GM23338 (cell line): ENCODE data around the gene PPARD.

ENCODE experiments used
- CREB1 ChIP-seq: fragments of 250-450 bp; sonication (Bioruptor Pico); IDR thresholded peaks from 2 replicates; pipeline ENCODE4 v1.5.0; 2020; ENCODE audit warnings: low read depth, mild to moderate bottlenecking, moderate library complexity
- EZH2 ChIP-seq: fragments of 200-600 bp; sonication (generic); IDR thresholded peaks from one replicate; pipeline ENCODE4 v1.8.0; 2017; ENCODE audit warnings: antibody characterized with exemption, mild to moderate bottlenecking, low read depth; ENCODE audit not compliant: unreplicated experiment
- EZH2phosphoT487 ChIP-seq: fragments of 200-600 bp; sonication (generic); IDR thresholded peaks from one replicate; pipeline ENCODE4 v1.8.1; 2018; ENCODE audit warnings: antibody characterized with exemption; ENCODE audit not compliant: unreplicated experiment
- JUNB ChIP-seq: IDR thresholded peaks from one replicate; pipeline ENCODE4 v1.6.1; 2016; ENCODE audit warnings: antibody characterized with exemption; ENCODE audit not compliant: unreplicated experiment
- NANOG ChIP-seq: IDR thresholded peaks from 2 replicates; pipeline ENCODE4 v1.6.1; 2016; ENCODE audit warnings: antibody characterized with exemption, borderline replicate concordance
- POLR2AphosphoS5 ChIP-seq: IDR thresholded peaks from 2 replicates; pipeline ENCODE4 v1.6.1; 2016; ENCODE audit warnings: antibody characterized with exemption, low read depth
- STAT1 ChIP-seq: IDR thresholded peaks from one replicate; pipeline ENCODE4 v1.6.1; 2016; ENCODE audit warnings: antibody characterized with exemption; ENCODE audit not compliant: unreplicated experiment
- ZNF114 ChIP-seq: fragments of 250-450 bp; sonication (Bioruptor Pico); IDR thresholded peaks from 2 replicates; pipeline ENCODE4 v1.5.0; 2020; ENCODE audit warnings: mild to moderate bottlenecking, moderate library complexity
- TF ChIP-seq, protein P1 (sequence below), 2 experiments: fragments of 200-600 bp in 1 of 2; sonication (generic) in 1 of 2; conservative IDR thresholded peaks; 2 replicates each; pipeline versions ENCODE4 v1.5.1 to v1.6.1; 2016 to 2017; ENCODE audit warnings: antibody characterized with exemption in 2 of 2, low read depth in 2 of 2, mild to moderate bottlenecking in 2 of 2, moderate library complexity in 1 of 2
- TF ChIP-seq, protein P2 (sequence below): IDR thresholded peaks from one replicate; pipeline ENCODE4 v1.6.1; 2018; ENCODE audit warnings: antibody characterized with exemption; ENCODE audit not compliant: unreplicated experiment
- TF ChIP-seq, protein P3 (sequence below): IDR thresholded peaks from 2 replicates; pipeline ENCODE4 v1.6.1; 2016; ENCODE audit warnings: antibody characterized with exemption

DNA sequence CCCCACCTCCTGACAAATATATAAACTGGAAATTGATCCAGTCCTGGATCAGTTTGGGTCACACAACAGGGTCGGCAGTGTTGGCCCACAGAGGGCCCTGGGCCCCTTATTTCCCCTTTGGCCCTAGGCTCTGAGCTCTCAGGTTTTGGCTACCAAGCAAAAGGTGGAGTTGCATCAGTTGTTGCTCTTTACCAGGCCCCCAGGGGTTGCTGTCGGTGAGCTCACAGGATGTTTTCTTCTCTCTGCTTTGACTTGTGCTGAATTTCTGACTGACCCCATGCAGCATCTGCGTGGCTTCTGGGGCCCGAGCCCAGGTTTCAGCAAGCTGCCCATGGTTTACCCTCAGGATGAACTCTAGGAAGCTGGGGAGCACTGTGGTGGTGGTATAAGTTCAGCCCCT, 44.6 kb downstream of the PPARD start:
- TF ChIP-seq POLR2AphosphoS5 (no peak), EZH2 (no peak), JUNB (no peak), EZH2phosphoT487 (no peak), CREB1 (no peak), STAT1 (no peak), NANOG (no peak), ZNF114 (CRISPR knock-in tag) (no peak)
- TF ChIP-seq, protein P1, sequence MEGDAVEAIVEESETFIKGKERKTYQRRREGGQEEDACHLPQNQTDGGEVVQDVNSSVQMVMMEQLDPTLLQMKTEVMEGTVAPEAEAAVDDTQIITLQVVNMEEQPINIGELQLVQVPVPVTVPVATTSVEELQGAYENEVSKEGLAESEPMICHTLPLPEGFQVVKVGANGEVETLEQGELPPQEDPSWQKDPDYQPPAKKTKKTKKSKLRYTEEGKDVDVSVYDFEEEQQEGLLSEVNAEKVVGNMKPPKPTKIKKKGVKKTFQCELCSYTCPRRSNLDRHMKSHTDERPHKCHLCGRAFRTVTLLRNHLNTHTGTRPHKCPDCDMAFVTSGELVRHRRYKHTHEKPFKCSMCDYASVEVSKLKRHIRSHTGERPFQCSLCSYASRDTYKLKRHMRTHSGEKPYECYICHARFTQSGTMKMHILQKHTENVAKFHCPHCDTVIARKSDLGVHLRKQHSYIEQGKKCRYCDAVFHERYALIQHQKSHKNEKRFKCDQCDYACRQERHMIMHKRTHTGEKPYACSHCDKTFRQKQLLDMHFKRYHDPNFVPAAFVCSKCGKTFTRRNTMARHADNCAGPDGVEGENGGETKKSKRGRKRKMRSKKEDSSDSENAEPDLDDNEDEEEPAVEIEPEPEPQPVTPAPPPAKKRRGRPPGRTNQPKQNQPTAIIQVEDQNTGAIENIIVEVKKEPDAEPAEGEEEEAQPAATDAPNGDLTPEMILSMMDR (conservative IDR thresholded peaks at IDR 0.05; ENCODE audit: low read depth in 2 of 2), result no peak
- TF ChIP-seq, protein P2, sequence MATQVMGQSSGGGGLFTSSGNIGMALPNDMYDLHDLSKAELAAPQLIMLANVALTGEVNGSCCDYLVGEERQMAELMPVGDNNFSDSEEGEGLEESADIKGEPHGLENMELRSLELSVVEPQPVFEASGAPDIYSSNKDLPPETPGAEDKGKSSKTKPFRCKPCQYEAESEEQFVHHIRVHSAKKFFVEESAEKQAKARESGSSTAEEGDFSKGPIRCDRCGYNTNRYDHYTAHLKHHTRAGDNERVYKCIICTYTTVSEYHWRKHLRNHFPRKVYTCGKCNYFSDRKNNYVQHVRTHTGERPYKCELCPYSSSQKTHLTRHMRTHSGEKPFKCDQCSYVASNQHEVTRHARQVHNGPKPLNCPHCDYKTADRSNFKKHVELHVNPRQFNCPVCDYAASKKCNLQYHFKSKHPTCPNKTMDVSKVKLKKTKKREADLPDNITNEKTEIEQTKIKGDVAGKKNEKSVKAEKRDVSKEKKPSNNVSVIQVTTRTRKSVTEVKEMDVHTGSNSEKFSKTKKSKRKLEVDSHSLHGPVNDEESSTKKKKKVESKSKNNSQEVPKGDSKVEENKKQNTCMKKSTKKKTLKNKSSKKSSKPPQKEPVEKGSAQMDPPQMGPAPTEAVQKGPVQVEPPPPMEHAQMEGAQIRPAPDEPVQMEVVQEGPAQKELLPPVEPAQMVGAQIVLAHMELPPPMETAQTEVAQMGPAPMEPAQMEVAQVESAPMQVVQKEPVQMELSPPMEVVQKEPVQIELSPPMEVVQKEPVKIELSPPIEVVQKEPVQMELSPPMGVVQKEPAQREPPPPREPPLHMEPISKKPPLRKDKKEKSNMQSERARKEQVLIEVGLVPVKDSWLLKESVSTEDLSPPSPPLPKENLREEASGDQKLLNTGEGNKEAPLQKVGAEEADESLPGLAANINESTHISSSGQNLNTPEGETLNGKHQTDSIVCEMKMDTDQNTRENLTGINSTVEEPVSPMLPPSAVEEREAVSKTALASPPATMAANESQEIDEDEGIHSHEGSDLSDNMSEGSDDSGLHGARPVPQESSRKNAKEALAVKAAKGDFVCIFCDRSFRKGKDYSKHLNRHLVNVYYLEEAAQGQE, result no peak
- TF ChIP-seq, protein P3, sequence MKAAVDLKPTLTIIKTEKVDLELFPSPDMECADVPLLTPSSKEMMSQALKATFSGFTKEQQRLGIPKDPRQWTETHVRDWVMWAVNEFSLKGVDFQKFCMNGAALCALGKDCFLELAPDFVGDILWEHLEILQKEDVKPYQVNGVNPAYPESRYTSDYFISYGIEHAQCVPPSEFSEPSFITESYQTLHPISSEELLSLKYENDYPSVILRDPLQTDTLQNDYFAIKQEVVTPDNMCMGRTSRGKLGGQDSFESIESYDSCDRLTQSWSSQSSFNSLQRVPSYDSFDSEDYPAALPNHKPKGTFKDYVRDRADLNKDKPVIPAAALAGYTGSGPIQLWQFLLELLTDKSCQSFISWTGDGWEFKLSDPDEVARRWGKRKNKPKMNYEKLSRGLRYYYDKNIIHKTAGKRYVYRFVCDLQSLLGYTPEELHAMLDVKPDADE, result no peak
